GM19468 (cell line): ENCODE data around the gene TMEM169.
"Not testable (repeated sequence)": the region's sequence is repeated elsewhere in the genome, so short reads cannot be mapped to it uniquely, and the experiment has no call there.

Experiments
- ATAC-seq: cut with Tn5 transposase; IDR thresholded peaks from one replicate; pipeline ENCODE4 v1.9.1; 2021; ENCODE audit warnings: mild to moderate bottlenecking, moderate library complexity, moderate number of reproducible peaks; ENCODE audit not compliant: unreplicated experiment; ENCODE audit errors: extremely low read depth

The TMEM169 gene

GRCh38 chr2:216070195-216070594 is 11.5 kb upstream of the TMEM169 start:
- no peak for ATAC-seq

- ATAC-seq: no peak
Measured at GRCh38 chr2:216071111-216071851, 10.4 kb upstream of the TMEM169 start.

- ATAC-seq: no peak
Measured at GRCh38 chr2:216072473-216072872, 9.2 kb upstream of the TMEM169 start.

- no peak for ATAC-seq
Measured at GRCh38 chr2:216073773-216074172, 7.9 kb upstream of the TMEM169 start.

GRCh38 chr2:216074380-216074779 is 7.3 kb upstream of the TMEM169 start:
- ATAC-seq: no peak

GRCh38 chr2:216074794-216075193 is 6.9 kb upstream of the TMEM169 start:
- no peak for ATAC-seq

- no peak for ATAC-seq
Measured at GRCh38 chr2:216075510-216076485, 5.9 kb upstream of the TMEM169 start.

GRCh38 chr2:216078776-216079175 is 2.9 kb upstream of the TMEM169 start:
- ATAC-seq: no peak

GRCh38 chr2:216080048-216080447 is 1.7 kb upstream of the TMEM169 start:
- not testable (repeated sequence) for ATAC-seq

GRCh38 chr2:216081012-216081411 is 707 bp upstream of the TMEM169 start:
- ATAC-seq: no peak

- no peak for ATAC-seq
Measured at GRCh38 chr2:216082117-216082711, 495 bp downstream of the TMEM169 start.

- ATAC-seq: no peak
Measured at GRCh38 chr2:216082805-216083204, 1.1 kb downstream of the TMEM169 start.

- ATAC-seq: no peak
Measured at GRCh38 chr2:216083464-216084281, 2.0 kb downstream of the TMEM169 start.

GRCh38 chr2:216084547-216084946 is 2.8 kb downstream of the TMEM169 start:
- no peak for ATAC-seq

GRCh38 chr2:216086207-216086893 is 4.6 kb downstream of the TMEM169 start:
- ATAC-seq: no peak

GRCh38 chr2:216090369-216090786 is 8.7 kb downstream of the TMEM169 start:
- ATAC-seq: no peak

- no peak for ATAC-seq
Measured at GRCh38 chr2:216092646-216093045, 10.9 kb downstream of the TMEM169 start.

GRCh38 chr2:216094701-216095100 is 13.0 kb downstream of the TMEM169 start:
- ATAC-seq: no peak
